Stimulated activated CD4-positive, alpha-beta T cell treated with anti-CD3 and anti-CD28 coated beads, Interleukin-1b, Interleukin-23, amount 100 ng/mL, for 24 hours (primary cell): ENCODE measurements around the gene CCDC188.

Experiments used
- DNase-seq, 4 experiments: peaks; one replicate each; pipeline ENCODE4 v3.0.0-alpha.2; 2020; ENCODE audit warnings: low read depth in 4 of 4, low spot score in 1 of 4

Gene CCDC188

GRCh38 chr22:20151276-20151588 lies 377 bp upstream of the CCDC188 start:
- no peak for DNase-seq

GRCh38 chr22:20149257-20150250 lies 1.3 kb downstream of the CCDC188 start:
- DNase-seq, result no peak

DNA sequence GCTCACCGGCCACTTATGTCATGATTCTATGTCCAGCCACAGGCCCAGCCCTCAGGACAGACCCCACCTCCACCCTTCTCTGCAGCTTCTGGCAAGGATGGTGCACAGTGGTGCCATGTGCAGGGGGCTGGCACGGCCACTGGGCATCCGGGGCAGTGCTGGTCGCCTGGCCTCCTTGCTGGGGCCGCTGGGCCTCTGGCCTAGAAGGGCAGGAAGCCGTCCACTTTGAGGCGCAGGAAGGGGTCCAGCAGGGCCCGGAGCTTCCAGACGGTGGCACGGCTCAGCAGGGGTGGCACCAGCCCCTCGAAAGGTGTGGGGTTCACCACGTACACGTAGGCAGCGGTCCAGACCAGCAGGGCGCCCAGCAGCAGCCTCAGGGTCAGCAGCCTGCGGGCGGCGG lies 2.4 kb downstream of the CCDC188 start:
- no peak for DNase-seq

DNA sequence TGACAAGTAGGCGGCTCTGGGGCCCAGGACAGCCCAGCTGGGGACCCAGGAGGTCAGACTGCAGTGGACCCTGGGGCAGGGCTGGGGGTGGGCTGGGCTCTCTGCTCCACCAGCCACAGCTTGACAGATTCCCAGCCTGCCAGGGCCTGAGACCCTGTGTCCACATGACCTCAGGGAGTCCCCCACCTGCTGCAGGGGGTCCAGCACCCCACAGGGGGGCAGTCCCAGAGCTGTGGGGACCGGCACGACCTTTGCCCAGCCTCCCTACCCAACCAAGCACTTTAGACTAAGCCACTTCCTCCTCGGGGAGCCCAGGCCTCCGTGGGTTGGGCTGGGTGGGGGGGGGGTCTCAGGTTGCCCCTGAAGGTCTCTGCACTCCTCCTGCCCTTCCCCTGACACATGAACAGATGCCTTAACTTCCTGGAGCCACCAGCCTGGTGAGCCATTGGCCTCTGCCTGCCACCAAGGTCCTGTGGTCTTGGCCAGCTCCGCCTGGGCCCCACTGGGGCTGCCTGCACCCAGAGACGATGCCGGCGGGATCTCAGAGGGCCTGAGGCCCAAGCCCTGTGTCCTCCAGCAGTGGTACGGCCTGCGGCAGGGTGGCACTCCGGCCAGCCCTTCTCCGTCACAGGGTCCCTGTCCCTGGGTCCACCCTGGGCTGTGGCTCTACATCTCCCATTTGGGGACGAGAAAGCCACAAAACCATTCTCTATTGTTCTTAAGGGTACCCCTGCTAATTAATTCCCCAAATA lies 3.4 kb downstream of the CCDC188 start:
- no peak for DNase-seq

- DNase-seq, result no peak
These were observed 4.1 kb downstream of the CCDC188 start for GRCh38 chr22:20146777-20147176.

DNA sequence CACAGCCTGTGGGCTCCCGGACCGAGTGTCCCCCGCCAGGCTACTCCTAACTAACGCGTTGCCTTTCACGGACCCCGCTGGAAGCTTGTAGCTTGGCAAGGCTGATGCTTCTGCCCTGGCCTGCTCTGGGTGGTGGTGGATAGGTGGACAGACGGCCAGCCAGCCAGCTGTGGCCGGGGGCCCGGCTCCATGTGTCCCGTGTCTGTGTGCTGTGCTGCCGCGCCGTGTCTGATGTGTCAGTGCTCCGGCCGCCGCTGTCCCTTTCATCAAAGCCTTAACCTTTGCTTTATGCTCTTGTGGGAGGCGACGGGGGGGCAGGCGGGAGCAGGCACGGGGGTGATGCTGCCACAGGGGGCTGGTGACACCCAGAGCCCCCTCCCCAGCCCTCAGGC lies 5.0 kb downstream of the CCDC188 start:
- no peak for DNase-seq

- DNase-seq, result no peak
These were observed 5.5 kb downstream of the CCDC188 start for GRCh38 chr22:20145206-20145831.

- DNase-seq, result no peak
These were observed 6.8 kb downstream of the CCDC188 start for GRCh38 chr22:20143883-20144665.

GRCh38 chr22:20142711-20143621 lies 7.9 kb downstream of the CCDC188 start:
- no peak for DNase-seq

DNA sequence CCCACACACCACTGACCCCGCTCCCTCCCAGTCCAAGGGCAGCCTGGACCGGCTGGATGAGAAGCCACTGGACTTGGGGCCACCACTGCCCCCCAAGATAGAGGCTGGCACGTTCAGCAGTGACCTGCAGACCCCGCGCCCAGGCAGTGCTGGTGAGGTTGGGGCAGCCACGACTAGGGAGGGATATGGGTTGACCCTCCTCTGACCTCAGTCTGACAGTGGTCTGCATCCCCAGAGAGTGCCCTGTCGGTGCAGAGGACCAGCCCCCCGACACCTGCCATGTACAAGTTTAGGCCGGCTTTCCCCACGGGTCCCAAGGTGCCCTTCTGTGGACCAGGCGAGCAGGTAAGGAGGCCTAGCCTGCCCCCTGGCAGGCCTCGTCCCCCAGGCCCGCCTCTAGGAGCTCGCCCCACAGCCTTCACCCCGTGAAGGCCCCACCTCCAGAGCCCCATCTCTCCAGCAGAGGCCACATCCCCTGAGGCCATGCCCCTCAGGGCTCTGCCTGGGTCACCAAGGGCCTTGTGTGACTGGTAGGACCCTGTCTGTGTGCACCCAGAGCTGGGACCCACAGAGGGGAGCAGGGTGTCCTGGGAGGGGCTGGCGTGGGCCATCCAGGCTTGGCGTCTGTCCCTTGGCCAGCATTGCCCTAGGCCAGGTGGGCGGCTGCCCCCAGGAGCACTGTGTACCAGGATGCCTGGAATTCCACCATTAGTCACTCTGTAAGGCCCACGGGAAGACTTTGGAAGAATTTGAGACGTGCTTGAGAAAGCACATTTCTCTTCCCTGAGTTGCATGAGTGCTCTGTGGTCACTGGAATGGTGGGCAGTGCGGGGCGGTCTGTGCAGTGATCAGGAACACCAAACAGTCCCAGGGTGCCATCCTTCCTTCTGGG lies 9.4 kb downstream of the CCDC188 start:
- DNase-seq, result no peak

DNA sequence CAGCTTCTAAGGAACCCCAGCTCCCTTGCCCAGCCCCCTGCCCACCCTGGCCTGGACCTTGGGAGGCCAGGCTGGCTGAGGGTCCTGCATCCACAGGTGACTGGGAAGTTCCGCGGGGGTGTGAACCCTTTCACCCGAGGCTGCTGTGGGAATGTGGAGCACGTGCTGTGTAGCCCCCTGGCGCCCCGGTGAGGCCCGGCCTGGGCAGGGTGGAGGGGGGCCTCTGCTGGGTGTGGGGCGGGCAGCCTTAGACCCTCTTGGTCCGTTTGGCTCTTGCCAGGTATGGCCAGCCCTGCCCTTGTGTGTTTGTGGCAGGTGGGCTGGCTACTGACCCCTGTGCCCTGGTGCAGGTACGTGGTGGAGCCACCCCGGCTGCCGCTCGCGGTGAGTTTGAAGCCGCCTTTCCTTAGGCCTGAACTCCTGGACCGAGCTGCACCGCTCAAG lies 10.3 kb downstream of the CCDC188 start:
- no peak for DNase-seq

DNA sequence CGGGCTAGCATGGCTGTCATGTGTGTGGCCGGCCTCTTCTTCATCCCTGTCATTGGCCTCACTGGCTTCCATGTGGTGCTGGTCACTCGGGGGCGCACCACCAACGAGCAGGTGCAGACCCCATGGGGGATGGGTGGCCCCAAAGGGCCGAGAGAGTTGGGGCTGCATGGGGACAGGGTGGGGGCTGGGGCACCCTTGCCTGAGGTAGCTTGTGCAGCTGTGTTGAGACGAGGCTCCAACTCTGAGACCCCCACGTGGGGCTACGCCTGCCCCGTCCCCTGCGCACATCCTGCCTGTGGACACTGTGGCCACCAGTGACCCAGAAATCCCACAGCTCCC lies 10.8 kb downstream of the CCDC188 start:
- DNase-seq, result no peak

- DNase-seq, result no peak
These were observed 11.3 kb downstream of the CCDC188 start for GRCh38 chr22:20139391-20140106.

DNA sequence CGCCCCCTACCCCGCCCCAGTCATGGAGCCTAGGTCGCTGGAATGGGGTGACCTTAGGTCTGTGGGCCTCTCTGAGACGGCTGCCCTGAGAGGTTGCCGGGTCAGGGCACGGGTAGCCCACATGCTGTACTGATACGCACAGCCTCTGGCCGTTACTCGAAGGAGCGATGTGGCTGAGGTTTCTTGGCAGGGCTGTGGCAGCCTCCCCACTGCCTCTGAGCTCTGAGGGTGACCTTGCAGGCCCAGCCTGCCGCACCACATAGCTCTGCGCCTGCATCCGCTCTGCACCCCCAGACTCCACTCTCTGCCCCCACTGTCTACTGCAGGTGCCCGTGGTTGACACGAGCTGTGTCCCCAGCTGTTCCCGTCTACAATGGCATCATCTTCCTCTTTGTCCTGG lies 12.0 kb downstream of the CCDC188 start:
- DNase-seq, result no peak

DNA sequence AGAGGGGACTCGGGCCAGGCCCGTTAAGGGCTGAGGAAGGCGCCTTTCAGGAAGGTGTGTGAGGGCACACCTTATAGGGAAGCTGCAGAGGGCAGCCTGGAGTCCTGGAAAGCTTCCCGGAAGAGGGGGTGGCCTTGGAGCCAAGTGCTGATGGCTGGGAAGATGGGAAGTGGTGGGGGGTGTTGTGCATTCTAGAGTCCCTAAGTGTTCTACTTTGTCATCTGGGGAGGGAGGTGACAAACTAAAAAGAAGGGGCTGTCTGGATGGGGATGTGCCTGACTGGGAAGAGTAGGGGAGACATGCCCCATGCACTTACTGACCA lies 12.5 kb downstream of the CCDC188 start:
- DNase-seq, result no peak

GRCh38 chr22:20137671-20138416 lies 13.0 kb downstream of the CCDC188 start:
- DNase-seq, result no peak

DNA sequence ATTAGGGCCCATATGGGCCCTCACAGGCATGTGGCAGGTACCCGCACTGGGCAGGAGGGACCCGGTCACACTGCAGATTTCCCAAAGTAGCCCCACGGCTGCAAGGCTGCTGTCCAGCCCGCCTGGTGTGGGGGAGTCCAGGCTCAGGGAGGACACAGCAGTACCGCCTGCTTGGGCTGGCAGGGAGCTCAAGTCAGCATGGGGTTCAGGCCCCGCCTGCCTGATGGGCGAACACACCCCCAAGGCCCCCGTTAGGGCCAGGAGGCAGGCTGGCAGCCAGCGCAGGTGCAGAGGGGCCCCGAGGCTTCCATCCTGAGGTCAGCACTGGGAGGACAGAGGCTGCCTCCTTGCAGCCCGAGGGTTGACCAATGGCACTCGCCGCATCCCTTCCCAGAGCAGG lies 13.7 kb downstream of the CCDC188 start:
- no peak for DNase-seq

DNA sequence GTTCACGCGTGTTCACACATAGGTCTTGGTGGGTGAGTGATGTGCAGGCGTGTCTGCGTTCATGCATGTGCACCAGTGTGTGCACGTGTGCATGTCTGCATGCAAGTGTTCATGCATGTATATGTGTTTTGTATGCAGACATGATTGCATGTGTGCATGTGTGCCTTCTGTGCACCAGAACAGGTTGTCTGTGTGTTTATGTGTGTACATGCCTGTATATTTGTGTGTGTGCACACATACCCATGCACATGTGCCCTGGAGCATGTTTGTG lies 14.3 kb downstream of the CCDC188 start:
- no peak for DNase-seq
